Mesenchymal stem cell (in vitro differentiated cells and primary cell): Measurements from ENCODE around the gene ZNF608.

Source experiments
- DNase-seq: peaks from one replicate; pipeline ENCODE4 v3.0.0-alpha.2; 2013
- H2AFZ ChIP-seq: one replicate; pipeline ENCODE4 v1.6.1; 2013; ENCODE audit warnings: low read depth, mild to moderate bottlenecking, control low read depth, inconsistent platforms, low read length, moderate library complexity
- H2AK5ac ChIP-seq: 2 replicates; pipeline ENCODE4 v1.6.1; 2013; ENCODE audit warnings: low read length, moderate library complexity, mild to moderate bottlenecking, inconsistent platforms; ENCODE audit not compliant: severe bottlenecking
- H2BK120ac ChIP-seq: one replicate; pipeline ENCODE4 v1.6.1; 2013; ENCODE audit warnings: low read depth, mild to moderate bottlenecking, inconsistent platforms, low read length, moderate library complexity
- H2BK12ac ChIP-seq, 2 experiments: one replicate each; pipeline ENCODE4 v1.6.1; 2013; ENCODE audit warnings: inconsistent platforms in 2 of 2, low read length in 2 of 2, mild to moderate bottlenecking in 2 of 2, moderate library complexity in 2 of 2, control low read depth in 1 of 2
- H2BK15ac ChIP-seq: one replicate; pipeline ENCODE4 v1.6.1; 2013; ENCODE audit warnings: mild to moderate bottlenecking, low read depth, inconsistent platforms; ENCODE audit not compliant: poor library complexity, severe bottlenecking
- H2BK5ac ChIP-seq: 2 replicates; pipeline ENCODE4 v1.6.1; 2013; ENCODE audit warnings: low read depth, mild to moderate bottlenecking, low read length, control low read depth, inconsistent platforms; ENCODE audit not compliant: poor library complexity, severe bottlenecking
- H3K14ac ChIP-seq, 2 experiments: one replicate each; pipeline ENCODE4 v1.6.1; 2013; ENCODE audit warnings: inconsistent platforms in 2 of 2, low read length in 2 of 2, control low read depth in 1 of 2, mild to moderate bottlenecking in 1 of 2, moderate library complexity in 1 of 2
- H3K18ac ChIP-seq, 2 experiments: one replicate each; pipeline ENCODE4 v1.6.1; 2013; ENCODE audit warnings: inconsistent platforms in 2 of 2, low read length in 2 of 2, control low read depth in 1 of 2, low read depth in 1 of 2, mild to moderate bottlenecking in 1 of 2
- H3K23ac ChIP-seq, 2 experiments: one replicate each; pipeline ENCODE4 v1.6.1; 2013; ENCODE audit warnings: inconsistent platforms in 2 of 2, low read length in 2 of 2, mild to moderate bottlenecking in 2 of 2, moderate library complexity in 2 of 2, control low read depth in 1 of 2
- H3K27ac ChIP-seq: 2 replicates; pipeline ENCODE4 v1.5.1; 2013; ENCODE audit warnings: mild to moderate bottlenecking, moderate library complexity, low read length, control low read depth, inconsistent platforms; ENCODE audit not compliant: poor library complexity, severe bottlenecking
- H3K27me3 ChIP-seq, 2 experiments: 2 replicates each; pipeline versions ENCODE4 v1.6.1 to v1.7.0; 2013; ENCODE audit warnings: low read length in 2 of 2, mild to moderate bottlenecking in 2 of 2, moderate library complexity in 2 of 2, control low read depth in 1 of 2, inconsistent platforms in 1 of 2; ENCODE audit not compliant: control insufficient read depth in 1 of 2, insufficient read depth in 1 of 2
- H3K36me3 ChIP-seq, 2 experiments: 2 replicates each; pipeline versions ENCODE4 v1.6.1 to v1.7.0; 2013; ENCODE audit warnings: low read length in 2 of 2, control low read depth in 1 of 2, inconsistent platforms in 1 of 2, low read depth in 1 of 2, mild to moderate bottlenecking in 1 of 2; ENCODE audit not compliant: insufficient read depth in 2 of 2, control insufficient read depth in 1 of 2
- H3K4ac ChIP-seq, 2 experiments: one replicate each; pipeline ENCODE4 v1.6.1; 2013; ENCODE audit warnings: inconsistent platforms in 2 of 2, low read length in 2 of 2, mild to moderate bottlenecking in 2 of 2, moderate library complexity in 2 of 2, control low read depth in 1 of 2, low read depth in 1 of 2
- H3K4me1 ChIP-seq: 2 replicates; pipeline ENCODE4 v1.6.1; 2013; ENCODE audit warnings: low read depth, low read length, control low read depth; ENCODE audit not compliant: control insufficient read depth, insufficient read depth
- H3K4me2 ChIP-seq: 2 replicates; pipeline ENCODE4 v1.6.1; 2013; ENCODE audit warnings: low read length, mild to moderate bottlenecking, inconsistent platforms; ENCODE audit not compliant: poor library complexity, severe bottlenecking
- H3K4me3 ChIP-seq, 2 experiments: 2 replicates each; pipeline versions ENCODE4 v1.5.1 to v1.7.0; 2013; ENCODE audit warnings: low read length in 2 of 2, mild to moderate bottlenecking in 2 of 2, control low read depth in 1 of 2, low read depth in 1 of 2; ENCODE audit not compliant: insufficient read depth in 1 of 2
- H3K79me1 ChIP-seq: replicated peaks from 2 replicates; pipeline ENCODE4 v1.6.1; 2013; ENCODE audit warnings: mild to moderate bottlenecking, control low read depth, low read length, inconsistent platforms; ENCODE audit not compliant: poor library complexity, severe bottlenecking
- H3K9ac ChIP-seq: 2 replicates; pipeline ENCODE4 v1.7.0; 2013; ENCODE audit warnings: mild to moderate bottlenecking, low read length, moderate library complexity
- H3K9me3 ChIP-seq: 2 replicates; pipeline ENCODE4 v1.7.0; 2013; ENCODE audit warnings: mild to moderate bottlenecking, low read length; ENCODE audit not compliant: control insufficient read depth
- H4K8ac ChIP-seq: one replicate; pipeline ENCODE4 v1.6.1; 2013; ENCODE audit warnings: inconsistent platforms, mild to moderate bottlenecking, low read length, moderate library complexity
- H4K91ac ChIP-seq: one replicate; pipeline ENCODE4 v1.6.1; 2013; ENCODE audit warnings: mild to moderate bottlenecking, low read length, inconsistent platforms
- WGBS: methylation state at CpG from one replicate; pipeline ENCODE4 v1.1.7; 2013; ENCODE audit warnings: mixed read lengths; 5-methylcytosine and 5-hydroxymethylcytosine counted together

ZNF608 gene

DNA sequence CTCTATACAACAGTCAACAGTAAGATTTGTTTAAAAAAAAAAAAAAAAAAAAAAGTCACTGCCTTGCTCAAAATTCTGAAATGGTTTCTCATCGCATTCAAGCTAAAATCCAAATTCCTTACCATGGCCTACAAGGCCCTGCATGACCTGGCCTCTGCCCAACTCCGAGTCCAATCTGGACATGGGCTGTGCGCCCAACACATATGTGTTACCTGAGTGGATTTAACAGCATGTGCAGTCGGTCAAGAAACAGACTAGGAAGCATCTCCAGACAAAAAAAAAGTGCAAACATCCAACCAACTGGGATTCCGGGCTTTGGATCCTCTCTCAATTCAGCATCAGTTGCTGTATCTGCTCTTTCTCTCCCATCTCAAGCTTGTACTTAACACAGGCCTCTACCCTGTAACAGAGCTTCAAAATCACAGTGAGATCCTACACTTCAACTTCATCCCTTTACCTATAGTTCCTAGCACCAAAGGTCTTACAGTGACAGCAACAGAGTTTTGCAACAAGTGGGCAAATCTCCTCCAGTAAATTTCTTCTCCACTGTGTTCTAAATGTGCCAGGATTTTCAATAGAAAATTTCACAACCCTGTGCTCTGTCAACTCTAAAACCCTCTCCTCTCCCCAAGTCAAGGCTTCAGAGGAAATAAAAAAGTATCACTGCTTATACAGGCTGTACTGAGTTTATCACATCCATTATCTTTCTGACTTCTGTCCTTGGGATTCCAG is 19.6 kb downstream of the ZNF608 start:
- WGBS: 84% methylated on average over 5 of the region's 5 CpGs
- Histone ChIP-seq H3K27me3 (no peaks in the 10 kb centered on the region), H4K8ac (no peak overlapping the region), H3K23ac (no peak overlapping the region), H3K4ac (no peak overlapping the region), H2BK120ac (no peak overlapping the region), H3K18ac (no peak overlapping the region), H3K4me1 (peaks cover 8% of the 10 kb centered on the region), H3K9ac (no peak overlapping the region), H3K79me1 (peaks cover 19% of the 10 kb centered on the region), H3K36me3 (no peaks in the 10 kb centered on the region), H2AFZ (no peak overlapping the region), H3K4me3 (no peak overlapping the region), H2BK15ac (peak overlapping the region; percentile 40), H3K27ac (no peak overlapping the region), H4K91ac (no peak overlapping the region), H2BK12ac (no peak overlapping the region), H2BK5ac (no peak overlapping the region), H3K14ac (no peak overlapping the region), H3K4me2 (no peak overlapping the region), H3K9me3 (no peaks in the 10 kb centered on the region), H2AK5ac (no peak overlapping the region)
- DNase-seq: no peak

DNA sequence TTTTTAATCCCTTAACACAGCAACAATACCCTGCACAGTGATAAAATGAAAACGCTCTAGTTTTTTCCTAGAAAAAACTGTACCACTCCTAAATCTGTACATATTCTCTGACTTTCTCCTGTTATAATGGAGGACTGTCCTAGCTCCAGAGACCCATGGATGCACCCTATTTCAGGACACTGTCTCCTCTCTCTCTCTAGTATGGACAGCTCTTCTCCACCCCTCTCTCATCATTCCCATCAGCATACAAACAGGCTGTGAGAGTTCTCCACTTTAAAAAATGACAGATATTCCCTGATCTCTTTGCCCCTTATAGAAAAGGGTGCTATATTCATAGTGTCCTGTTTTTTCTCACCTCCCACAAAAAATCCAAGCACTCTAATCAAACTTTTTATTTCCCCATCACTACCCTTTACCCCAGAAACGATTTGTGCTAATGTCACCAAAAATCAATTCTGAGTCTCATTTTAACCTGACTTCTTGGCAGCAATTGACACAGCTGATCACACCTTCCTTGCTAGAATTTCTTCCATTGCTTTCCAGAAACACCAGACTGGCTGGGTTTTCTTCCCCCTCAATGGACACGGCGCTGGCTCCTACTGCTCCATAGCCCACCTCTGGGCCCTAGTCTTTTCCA is 20.7 kb downstream of the ZNF608 start:
- Histone ChIP-seq H4K91ac (no peak overlapping the region), H3K9ac (no peak overlapping the region), H3K27me3 (no peaks in the 10 kb centered on the region), H2BK15ac (no peak overlapping the region), H3K27ac (no peak overlapping the region), H2BK120ac (no peak overlapping the region), H3K9me3 (no peaks in the 10 kb centered on the region), H3K14ac (no peak overlapping the region), H4K8ac (no peak overlapping the region), H3K4me3 (no peak overlapping the region), H2AK5ac (no peak overlapping the region), H3K23ac (no peak overlapping the region), H3K4me1 (peaks cover 8% of the 10 kb centered on the region), H2BK5ac (no peak overlapping the region), H3K4ac (no peak overlapping the region), H3K18ac (no peak overlapping the region), H3K36me3 (peaks cover 0 to 3% of the 10 kb centered on the region in 2 experiments), H3K79me1 (peaks cover 20% of the 10 kb centered on the region), H2AFZ (no peak overlapping the region), H3K4me2 (no peak overlapping the region), H2BK12ac (no peak overlapping the region)
- DNase-seq: no peak
- 92% methylated on average over 4 of the region's 4 CpGs for WGBS

- H3K27me3 ChIP-seq: no peaks in the 10 kb centered on the region
- H2BK5ac ChIP-seq: no peak overlapping the region
- WGBS: 61% methylated on average over 2 of the region's 4 CpGs
- H3K4me1 ChIP-seq: peaks cover 8% of the 10 kb centered on the region
- no peak overlapping the region for H3K4me2 ChIP-seq
- no peaks in the 10 kb centered on the region for H3K9me3 ChIP-seq
- H3K27ac ChIP-seq: no peak overlapping the region
- H3K4ac ChIP-seq: no peak overlapping the region
- no peak overlapping the region for H2BK15ac ChIP-seq
- H2AK5ac ChIP-seq: peak overlapping the region; percentile 37
- H2BK12ac ChIP-seq: no peak overlapping the region
- no peak overlapping the region for H2AFZ ChIP-seq
- no peak overlapping the region for H3K14ac ChIP-seq
- H4K8ac ChIP-seq: no peak overlapping the region
- H4K91ac ChIP-seq: no peak overlapping the region
- H3K23ac ChIP-seq: no peak overlapping the region
- no peak overlapping the region for H3K9ac ChIP-seq
- peaks cover 0 to 3% of the 10 kb centered on the region in 2 experiments for H3K36me3 ChIP-seq
- peaks cover 20% of the 10 kb centered on the region for H3K79me1 ChIP-seq
- no peak for DNase-seq
- H2BK120ac ChIP-seq: no peak overlapping the region
- H3K18ac ChIP-seq: peak overlapping the region; percentile 22 to 48
- no peak overlapping the region for H3K4me3 ChIP-seq
These were observed 21.4 kb downstream of the ZNF608 start for GRCh38 chr5:124725040-124725434.

GRCh38 chr5:124724357-124725039 is 21.9 kb downstream of the ZNF608 start:
- Histone ChIP-seq H3K27ac (no peak overlapping the region), H3K9ac (no peak overlapping the region), H3K4me2 (no peak overlapping the region), H3K79me1 (peaks cover 20% of the 10 kb centered on the region), H2BK12ac (no peak overlapping the region), H3K4me3 (no peak overlapping the region), H3K4me1 (peaks cover 8% of the 10 kb centered on the region), H2AK5ac (peak overlapping the region; percentile 37), H3K27me3 (no peaks in the 10 kb centered on the region), H4K91ac (no peak overlapping the region), H2BK120ac (no peak overlapping the region), H3K4ac (no peak overlapping the region), H2AFZ (no peak overlapping the region), H3K14ac (no peak overlapping the region), H3K18ac (peak overlapping the region; percentile 22 to 48), H3K23ac (no peak overlapping the region), H3K36me3 (peaks cover 0 to 3% of the 10 kb centered on the region in 2 experiments), H3K9me3 (no peaks in the 10 kb centered on the region), H2BK15ac (no peak overlapping the region), H2BK5ac (no peak overlapping the region), H4K8ac (no peak overlapping the region)
- WGBS: 96% methylated on average over 5 of the region's 6 CpGs
- DNase-seq: no peak
